Loucy (cell line): ENCODE results near the gene ADM2.

ENCODE experiments used
- EZH2phosphoT487 ChIP-seq: fragments of 200-600 bp; IDR thresholded peaks from 2 replicates; pipeline ENCODE4 v1.6.1; 2018; ENCODE audit warnings: antibody characterized with exemption, mild to moderate bottlenecking, moderate library complexity, borderline replicate concordance
- TF ChIP-seq, protein P1 (sequence below): fragments of 200-600 bp; sonication (generic); conservative IDR thresholded peaks from 2 replicates; pipeline ENCODE4 v1.5.1; 2014; ENCODE audit warnings: mild to moderate bottlenecking, antibody characterized with exemption, low read length

DNA sequence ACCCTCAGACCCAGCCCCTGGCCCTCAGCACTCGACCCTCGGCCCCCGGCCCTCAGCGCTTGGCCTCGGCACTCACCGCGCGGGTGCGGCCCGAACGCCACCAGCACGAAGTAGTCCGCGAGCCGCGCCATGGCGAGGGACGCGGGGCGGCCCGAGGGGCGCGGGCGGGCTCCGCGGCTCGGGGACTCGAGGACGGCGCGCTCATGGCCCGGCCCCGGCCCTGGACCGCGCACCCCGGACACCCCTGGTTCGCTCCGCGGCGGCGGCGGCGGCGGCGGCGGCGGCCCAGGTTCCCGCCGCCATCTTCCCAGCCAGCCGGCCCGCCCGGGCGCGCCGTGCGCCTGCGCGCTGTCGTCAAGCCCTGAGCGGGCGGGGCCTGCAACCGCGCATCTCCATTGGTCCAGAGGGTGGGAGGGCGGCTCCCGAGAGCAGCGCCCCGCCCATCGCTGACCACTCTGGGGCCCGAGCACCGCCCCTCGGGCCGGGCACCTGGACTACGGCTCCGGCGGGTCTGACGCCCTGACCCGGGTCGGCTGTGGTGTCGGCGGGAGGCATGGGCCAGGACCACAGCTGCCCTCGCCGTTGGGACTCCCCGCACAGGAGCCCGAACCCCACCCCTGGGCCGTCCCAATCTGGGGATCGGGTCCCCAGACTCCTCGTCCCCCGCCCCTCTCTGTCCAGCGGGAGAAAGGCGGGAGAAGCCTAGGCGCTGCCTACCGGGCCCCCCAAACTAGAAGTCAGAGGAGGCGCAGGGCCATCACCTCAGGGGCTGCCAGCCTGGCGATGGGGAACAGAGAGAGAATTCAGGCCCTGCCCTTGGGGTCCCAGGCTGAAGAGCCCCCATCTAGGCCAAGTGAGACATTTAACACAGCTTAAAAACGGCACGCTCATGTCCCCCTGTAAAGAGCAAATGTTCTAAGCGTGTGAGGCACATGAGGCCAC, 6.4 kb upstream of the ADM2 start, which contains the start of gene SBF1:
- TF ChIP-seq, protein P1, sequence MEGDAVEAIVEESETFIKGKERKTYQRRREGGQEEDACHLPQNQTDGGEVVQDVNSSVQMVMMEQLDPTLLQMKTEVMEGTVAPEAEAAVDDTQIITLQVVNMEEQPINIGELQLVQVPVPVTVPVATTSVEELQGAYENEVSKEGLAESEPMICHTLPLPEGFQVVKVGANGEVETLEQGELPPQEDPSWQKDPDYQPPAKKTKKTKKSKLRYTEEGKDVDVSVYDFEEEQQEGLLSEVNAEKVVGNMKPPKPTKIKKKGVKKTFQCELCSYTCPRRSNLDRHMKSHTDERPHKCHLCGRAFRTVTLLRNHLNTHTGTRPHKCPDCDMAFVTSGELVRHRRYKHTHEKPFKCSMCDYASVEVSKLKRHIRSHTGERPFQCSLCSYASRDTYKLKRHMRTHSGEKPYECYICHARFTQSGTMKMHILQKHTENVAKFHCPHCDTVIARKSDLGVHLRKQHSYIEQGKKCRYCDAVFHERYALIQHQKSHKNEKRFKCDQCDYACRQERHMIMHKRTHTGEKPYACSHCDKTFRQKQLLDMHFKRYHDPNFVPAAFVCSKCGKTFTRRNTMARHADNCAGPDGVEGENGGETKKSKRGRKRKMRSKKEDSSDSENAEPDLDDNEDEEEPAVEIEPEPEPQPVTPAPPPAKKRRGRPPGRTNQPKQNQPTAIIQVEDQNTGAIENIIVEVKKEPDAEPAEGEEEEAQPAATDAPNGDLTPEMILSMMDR = no peak
- no peak for TF ChIP-seq EZH2phosphoT487
